GM12872 (cell line): ENCODE measurements around the gene CPNE4.

Experiments
- TF ChIP-seq, protein P1 (sequence below): IDR thresholded peaks from 3 replicates; pipeline ENCODE4 v1.5.1; 2011; ENCODE audit warnings: low read depth, mild to moderate bottlenecking, low read length, moderate library complexity; ENCODE audit not compliant: insufficient read depth

CPNE4 gene

DNA sequence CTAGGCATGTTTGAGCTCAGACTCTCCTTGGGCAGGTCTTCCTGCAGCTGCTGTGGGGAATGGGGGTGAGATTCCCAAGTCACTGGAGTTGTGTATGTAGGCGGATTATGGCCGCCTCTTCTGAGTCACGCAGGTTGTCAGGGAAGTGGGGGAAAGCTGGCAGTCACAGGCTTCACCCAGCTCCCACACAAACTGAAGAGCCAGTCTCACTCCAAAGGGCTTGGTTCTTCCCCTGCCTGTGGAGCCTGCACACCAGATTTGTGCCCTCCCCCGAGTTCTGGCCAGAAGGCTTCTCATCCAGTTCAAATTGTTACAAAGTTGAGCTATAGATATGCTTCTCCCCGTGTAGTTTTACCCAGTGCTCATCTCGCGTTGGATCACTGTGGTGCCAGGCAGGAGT is 53.5 kb downstream of the CPNE4 start:
- TF ChIP-seq, protein P1, sequence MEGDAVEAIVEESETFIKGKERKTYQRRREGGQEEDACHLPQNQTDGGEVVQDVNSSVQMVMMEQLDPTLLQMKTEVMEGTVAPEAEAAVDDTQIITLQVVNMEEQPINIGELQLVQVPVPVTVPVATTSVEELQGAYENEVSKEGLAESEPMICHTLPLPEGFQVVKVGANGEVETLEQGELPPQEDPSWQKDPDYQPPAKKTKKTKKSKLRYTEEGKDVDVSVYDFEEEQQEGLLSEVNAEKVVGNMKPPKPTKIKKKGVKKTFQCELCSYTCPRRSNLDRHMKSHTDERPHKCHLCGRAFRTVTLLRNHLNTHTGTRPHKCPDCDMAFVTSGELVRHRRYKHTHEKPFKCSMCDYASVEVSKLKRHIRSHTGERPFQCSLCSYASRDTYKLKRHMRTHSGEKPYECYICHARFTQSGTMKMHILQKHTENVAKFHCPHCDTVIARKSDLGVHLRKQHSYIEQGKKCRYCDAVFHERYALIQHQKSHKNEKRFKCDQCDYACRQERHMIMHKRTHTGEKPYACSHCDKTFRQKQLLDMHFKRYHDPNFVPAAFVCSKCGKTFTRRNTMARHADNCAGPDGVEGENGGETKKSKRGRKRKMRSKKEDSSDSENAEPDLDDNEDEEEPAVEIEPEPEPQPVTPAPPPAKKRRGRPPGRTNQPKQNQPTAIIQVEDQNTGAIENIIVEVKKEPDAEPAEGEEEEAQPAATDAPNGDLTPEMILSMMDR = no peak

DNA sequence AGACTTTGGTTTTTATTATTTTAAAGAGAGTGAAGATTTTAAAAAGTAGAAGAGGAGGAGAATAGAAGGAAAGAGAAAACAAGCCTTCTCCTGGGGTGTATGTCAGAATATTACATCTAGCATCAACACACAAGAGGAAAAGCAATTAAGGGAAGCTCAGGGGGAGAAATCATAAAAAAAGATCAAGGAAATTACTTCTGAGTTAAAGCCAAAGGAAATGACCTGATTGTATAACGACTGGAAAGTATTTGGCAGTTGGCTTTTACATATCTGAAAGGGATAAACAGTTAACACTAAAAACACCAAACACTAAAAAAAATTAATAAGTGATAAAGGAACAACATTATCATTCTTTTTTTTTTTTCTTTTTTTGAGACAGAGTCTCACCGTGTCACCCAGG is 58.4 kb downstream of the CPNE4 start:
- TF ChIP-seq, protein P1 = no peak

DNA sequence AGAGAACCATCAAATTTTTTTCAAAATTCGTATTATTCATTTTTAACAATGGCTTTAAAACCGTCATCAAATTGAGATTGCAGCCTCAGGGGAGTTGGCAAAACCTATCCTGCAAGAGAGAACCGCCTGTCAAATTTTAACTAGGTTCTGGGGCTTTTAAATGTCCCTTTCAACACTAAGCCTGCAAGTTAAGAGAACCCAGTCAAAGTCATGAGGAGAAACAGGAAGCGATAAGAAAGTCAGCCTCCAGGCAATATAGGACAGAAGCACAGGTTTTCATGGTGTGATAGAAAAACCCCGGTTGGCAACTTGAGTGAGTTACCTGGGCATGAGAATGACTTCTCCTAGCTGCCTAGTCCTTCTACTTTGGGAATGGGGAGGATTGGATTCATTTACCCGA is 59.8 kb downstream of the CPNE4 start:
- TF ChIP-seq, protein P1 = no peak

DNA sequence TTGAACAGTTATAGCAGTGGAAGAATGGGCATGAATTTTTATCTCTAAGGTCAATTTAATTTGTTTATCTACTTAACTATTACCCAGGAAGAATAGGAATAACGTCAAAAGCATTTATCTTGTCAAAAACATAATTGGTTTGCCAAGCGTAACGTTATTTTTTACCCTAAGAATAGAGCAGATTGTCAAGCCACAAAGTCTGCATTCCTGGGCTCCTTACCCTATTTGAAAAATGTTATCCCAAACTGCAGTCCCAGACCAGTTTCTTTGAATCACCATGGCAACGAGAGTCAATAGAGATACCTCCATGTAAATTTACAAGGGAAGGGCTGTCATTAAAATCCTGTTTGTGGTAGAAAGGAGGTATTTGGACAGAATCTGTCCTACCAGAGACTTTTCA is 61.1 kb downstream of the CPNE4 start:
- TF ChIP-seq, protein P1 = no peak

DNA sequence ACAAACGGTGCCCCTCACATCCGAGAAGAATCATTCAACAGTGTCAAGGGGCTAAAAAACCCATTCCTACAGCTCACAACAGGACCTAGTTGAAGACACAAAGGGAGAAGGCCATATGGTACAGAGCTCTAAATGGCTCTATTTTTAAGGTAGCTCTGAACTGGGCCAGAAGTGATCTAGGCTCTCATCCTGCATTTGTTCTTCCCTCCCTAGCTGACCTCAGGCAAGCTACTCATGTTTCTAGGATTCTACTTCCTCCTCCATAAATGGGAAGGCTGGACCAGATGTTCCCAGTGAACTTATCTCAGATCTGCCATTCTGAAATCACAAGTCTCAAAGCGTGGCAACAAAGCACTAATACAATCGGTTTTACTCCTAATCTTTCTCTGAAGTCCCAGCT is 62.3 kb downstream of the CPNE4 start:
- TF ChIP-seq, protein P1 = no peak

DNA sequence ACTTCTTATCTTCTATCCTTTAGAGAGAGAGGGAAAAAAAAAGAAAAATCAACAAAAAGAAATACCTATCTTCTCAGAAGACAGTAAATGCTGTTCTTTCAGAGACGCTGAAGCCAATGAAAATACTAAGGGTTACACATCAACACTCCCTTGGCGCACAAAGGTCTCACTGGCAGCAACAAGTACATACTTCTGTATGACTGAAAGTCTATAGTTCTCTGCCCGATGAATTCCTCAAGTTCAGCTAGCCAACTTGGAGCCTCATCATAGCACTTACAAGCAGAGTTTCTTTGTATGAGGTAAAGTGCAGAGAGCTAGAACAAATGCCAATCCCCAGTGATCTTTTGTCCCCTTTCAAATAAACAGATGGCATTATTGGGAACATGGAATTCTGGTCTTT is 62.7 kb downstream of the CPNE4 start:
- TF ChIP-seq, protein P1 = no peak

DNA sequence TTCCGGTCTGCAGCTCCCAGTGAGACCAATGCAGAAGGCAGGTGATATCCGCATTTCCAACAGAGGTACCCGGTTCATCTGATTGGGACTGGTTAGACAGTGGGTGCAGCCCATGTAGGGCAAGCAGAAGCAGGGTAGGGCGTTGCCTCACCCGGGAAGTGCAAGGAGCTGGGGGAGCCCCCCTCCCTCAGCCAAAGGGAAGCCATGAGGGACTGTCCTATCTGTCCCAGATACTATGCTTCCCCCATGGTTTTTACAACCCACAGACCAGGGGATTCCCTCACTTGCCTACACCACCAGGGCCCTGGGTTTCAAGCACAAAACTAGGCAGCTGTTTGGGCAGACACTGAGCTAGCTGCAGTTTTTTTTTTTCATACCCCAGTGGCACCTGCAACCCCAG is 71.8 kb downstream of the CPNE4 start:
- TF ChIP-seq, protein P1 = no peak

DNA sequence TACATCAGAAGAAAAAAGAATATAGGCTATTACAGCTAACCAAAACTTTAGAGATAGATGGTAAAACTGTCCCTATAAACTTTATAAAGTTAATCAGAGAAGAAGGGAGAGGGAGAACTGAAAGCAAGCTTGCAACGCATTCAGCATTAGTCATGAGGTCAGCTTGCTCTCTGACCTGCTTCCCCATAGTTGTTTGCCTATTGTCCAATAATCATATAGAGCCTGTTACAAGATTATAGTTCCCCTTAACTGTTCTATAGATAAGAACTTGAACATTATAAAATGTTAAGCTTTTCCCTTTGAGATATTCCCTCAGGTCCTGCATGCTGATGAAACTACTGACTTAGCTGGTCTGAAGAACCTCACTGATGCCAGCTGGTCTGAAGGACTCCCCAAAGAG is 74.5 kb downstream of the CPNE4 start:
- TF ChIP-seq, protein P1 = no peak
